ENCODE measurements around the gene RANBP9.

RANBP9 gene
- total RNA-seq = 86.4 to 124 reads per million in 2 donors

GRCh38 chr6:13711733-13712598 is at the start of gene RANBP9:
Gene RANBP9, minus strand, starts transcription at chr6:13711835. Its CDS starts 330 bp downstream, at chr6:13711505.
- DNase-seq = peak; percentile 70 to 94 (median 83)

- no peak for DNase-seq
Observed at GRCh38 chr6:13760307-13761304, 49.0 kb upstream of the RANBP9 start.

GRCh38 chr6:13759025-13759424 is 47.4 kb upstream of the RANBP9 start:
- no peak for DNase-seq

- DNase-seq = no peak
Observed at GRCh38 chr6:13754644-13755043, 43.0 kb upstream of the RANBP9 start.

GRCh38 chr6:13743736-13744127 is 32.1 kb upstream of the RANBP9 start:
- no peak for DNase-seq

GRCh38 chr6:13742961-13743735 is 31.5 kb upstream of the RANBP9 start:
- DNase-seq = no peak

GRCh38 chr6:13741365-13741764 is 29.7 kb upstream of the RANBP9 start:
- no peak for DNase-seq

GRCh38 chr6:13735031-13735430 is 23.4 kb upstream of the RANBP9 start:
- DNase-seq = no peak

- DNase-seq = no peak
Observed at GRCh38 chr6:13733178-13733887, 21.7 kb upstream of the RANBP9 start.

- no peak for DNase-seq
Observed at GRCh38 chr6:13730704-13731103, 19.1 kb upstream of the RANBP9 start.

- DNase-seq = no peak
Observed at GRCh38 chr6:13729891-13730290, 18.3 kb upstream of the RANBP9 start.

GRCh38 chr6:13725570-13725969 is 13.9 kb upstream of the RANBP9 start:
- DNase-seq = peak in 2 of 5 experiments; percentile 19 to 74

- no peak for DNase-seq
Observed at GRCh38 chr6:13725052-13725451, 13.4 kb upstream of the RANBP9 start.

- DNase-seq = no peak
Observed at GRCh38 chr6:13724182-13724581, 12.5 kb upstream of the RANBP9 start.

- no peak for DNase-seq
Observed at GRCh38 chr6:13722880-13723279, 11.2 kb upstream of the RANBP9 start.

GRCh38 chr6:13718123-13718458 is 6.5 kb upstream of the RANBP9 start:
- DNase-seq = peak in 1 of 5 experiments; percentile 12

GRCh38 chr6:13716955-13717295 is 5.3 kb upstream of the RANBP9 start:
- DNase-seq = no peak

- no peak for DNase-seq
Observed at GRCh38 chr6:13716225-13716954, 4.8 kb upstream of the RANBP9 start.

GRCh38 chr6:13715444-13715883 is 3.8 kb upstream of the RANBP9 start:
- DNase-seq = peak in 1 of 5 experiments; percentile 77

- DNase-seq = peak in 1 of 5 experiments; percentile 42
Observed at GRCh38 chr6:13712599-13712898, 914 bp upstream of the RANBP9 start.

GRCh38 chr6:13711324-13711732 is 307 bp downstream of the RANBP9 start:
- peak in 3 of 5 experiments; percentile 52 to 81 (median 64) for DNase-seq
